ENCODE results near the gene SMAD6.

Gene SMAD6

GRCh38 chr15:66788024-66788423, 86.0 kb downstream of the SMAD6 start:
- in situ Hi-C loops (cut with MboI; ENCODE audit: low sequenced_read_pairs) = no loop called here

DNA sequence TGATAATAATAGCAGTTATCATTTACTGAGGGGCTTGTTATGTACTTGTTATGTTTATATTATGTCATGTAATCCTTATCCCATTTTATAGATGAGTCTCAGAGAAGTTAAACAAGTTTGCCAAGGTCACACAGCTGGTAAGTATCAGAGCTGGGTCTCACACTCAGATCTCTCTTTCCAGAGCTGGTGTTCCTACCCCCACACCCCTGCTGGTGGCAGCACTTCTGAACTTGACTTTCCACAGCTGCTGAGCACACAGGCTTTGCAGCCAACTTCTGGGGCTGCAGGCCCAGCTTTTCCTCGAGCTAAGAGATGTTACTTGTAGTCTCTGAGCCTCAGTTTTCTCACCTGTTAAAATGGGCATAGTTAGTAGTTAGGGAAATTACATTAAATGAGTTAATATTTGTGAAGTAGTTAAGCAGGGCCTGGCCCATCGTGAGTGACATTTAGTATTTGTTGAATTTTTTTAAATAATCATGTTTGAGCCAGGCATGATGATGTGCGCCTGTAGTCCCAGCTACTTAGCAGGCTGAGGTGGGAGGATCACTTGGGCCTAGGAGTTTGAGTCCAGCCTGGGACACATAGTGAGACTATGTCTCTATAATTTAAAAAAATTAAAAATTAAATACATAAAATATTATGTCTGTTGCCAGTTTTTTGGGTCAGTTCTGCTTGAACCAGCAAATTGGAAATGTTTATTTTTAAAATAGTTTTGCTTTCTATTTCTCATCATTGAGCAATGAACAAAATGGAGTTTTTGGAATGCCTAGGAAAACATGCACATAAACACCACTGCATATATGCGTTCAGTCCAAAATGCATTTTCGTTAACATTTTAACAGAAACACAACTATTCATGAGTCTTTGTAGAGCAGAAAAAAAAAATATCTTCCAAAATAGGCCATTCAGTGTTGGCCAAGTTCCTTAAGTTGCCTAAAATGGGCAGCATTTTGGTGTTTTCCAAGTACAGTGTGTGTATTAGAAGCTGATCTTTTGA, 87.3 kb downstream of the SMAD6 start:
- in situ Hi-C loops (cut with MboI; ENCODE audit: low sequenced_read_pairs) = no loop called here

GRCh38 chr15:66795851-66796250, 93.8 kb downstream of the SMAD6 start:
- in situ Hi-C loops (cut with MboI; ENCODE audit: low sequenced_read_pairs) = no loop called here

GRCh38 chr15:66796343-66796742, 94.3 kb downstream of the SMAD6 start:
- in situ Hi-C loops (cut with MboI; ENCODE audit: low sequenced_read_pairs) = no loop called here

GRCh38 chr15:66797921-66798320, 95.9 kb downstream of the SMAD6 start:
- in situ Hi-C loops (cut with MboI; ENCODE audit: low sequenced_read_pairs) = no loop called here

DNA sequence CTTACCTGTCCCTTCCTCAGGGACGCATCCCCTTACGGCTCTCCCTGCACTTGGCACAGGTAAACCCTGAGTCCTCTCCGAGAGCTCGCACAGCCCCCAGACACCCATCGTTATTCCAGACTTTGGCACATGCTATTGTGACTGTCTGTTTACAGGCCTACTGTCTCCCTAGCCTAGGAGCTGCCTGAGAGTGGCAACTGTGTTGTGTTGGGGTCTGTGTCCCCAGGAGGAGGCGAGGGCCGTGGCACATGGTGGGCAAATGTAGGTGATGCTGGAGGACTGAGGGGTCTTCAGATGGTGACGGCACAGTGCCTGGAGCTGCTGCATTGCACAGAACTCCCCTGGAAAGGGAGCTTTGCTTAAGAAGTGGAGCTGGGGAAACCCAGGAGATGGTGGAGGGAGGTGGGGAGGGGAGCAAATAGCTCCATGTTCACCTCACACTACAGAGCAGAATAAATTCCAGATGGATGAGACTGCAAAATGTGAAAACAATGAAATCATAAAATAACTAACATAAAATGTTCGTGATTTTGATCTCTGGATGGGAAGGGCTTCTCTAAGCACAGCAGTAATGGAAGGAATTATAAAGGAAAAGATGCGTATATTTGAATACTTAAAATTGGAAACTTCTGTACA, 96.5 kb downstream of the SMAD6 start:
- in situ Hi-C loops (cut with MboI; ENCODE audit: low sequenced_read_pairs) = no loop called here

- in situ Hi-C loops (cut with MboI; ENCODE audit: low sequenced_read_pairs) = no loop called here
Measured at GRCh38 chr15:66799242-66799641, 97.2 kb downstream of the SMAD6 start.

DNA sequence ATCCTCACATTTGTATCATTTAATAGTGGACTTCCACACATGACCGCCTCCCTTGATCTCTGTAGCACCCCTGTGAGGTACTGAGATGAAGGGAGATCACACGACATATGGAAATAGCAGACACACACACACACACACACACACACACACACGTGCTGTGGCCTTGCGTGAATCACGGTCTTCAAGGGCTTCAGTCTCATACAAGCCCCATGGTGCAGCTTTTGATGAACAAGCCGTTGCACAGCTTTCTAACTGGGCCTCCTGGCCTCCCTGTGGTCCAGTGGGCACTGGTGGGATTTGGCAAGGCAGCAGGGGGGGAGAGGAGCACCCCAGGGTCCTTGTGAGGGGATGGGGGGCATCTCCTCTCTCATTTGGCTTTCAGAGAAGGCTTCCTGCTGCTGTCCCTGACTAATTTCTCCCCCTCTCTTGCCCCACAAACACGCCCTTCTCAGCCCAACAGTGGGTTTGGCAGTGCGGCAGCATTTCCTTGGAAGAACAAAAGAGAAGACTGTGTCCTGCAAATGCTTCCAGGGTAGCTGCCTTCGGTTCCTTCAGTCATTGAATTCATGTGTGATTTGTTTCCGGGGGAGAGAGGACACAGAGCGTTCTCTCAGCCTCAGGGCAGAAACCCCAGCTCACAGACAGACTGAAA, 98.7 kb downstream of the SMAD6 start:
- in situ Hi-C loops (cut with MboI; ENCODE audit: low sequenced_read_pairs) = no loop called here

GRCh38 chr15:66801266-66801665, 99.2 kb downstream of the SMAD6 start:
- in situ Hi-C loops (cut with MboI; ENCODE audit: low sequenced_read_pairs) = no loop called here

GRCh38 chr15:66802025-66803001, 100.3 kb downstream of the SMAD6 start:
- in situ Hi-C loops (cut with MboI; ENCODE audit: low sequenced_read_pairs) = no loop called here

GRCh38 chr15:66803182-66803729, 101.2 kb downstream of the SMAD6 start:
- in situ Hi-C loops (cut with MboI; ENCODE audit: low sequenced_read_pairs) = no loop called here

DNA sequence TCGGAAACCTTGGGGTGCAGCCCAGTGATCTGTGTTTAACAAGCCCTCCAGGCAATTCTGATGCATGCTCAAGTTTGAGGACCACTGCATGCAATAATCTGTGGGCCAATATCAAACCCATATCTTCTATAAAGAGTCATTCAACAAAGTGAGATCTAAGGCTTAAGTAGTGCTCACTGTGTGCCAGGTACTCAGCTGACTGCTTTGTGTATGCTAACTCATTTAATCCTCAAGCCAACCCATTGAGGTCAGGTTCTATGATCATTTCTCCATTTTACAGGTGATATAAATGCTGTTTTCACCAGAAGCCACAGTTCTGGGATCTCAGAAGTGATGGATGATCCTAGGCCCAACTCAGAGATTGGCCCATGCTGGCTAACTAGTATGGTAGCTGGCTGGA, 101.7 kb downstream of the SMAD6 start:
- in situ Hi-C loops (cut with MboI; ENCODE audit: low sequenced_read_pairs) = no loop called here

GRCh38 chr15:66805202-66805885, 103.3 kb downstream of the SMAD6 start:
- in situ Hi-C loops (cut with MboI; ENCODE audit: low sequenced_read_pairs) = no loop called here

DNA sequence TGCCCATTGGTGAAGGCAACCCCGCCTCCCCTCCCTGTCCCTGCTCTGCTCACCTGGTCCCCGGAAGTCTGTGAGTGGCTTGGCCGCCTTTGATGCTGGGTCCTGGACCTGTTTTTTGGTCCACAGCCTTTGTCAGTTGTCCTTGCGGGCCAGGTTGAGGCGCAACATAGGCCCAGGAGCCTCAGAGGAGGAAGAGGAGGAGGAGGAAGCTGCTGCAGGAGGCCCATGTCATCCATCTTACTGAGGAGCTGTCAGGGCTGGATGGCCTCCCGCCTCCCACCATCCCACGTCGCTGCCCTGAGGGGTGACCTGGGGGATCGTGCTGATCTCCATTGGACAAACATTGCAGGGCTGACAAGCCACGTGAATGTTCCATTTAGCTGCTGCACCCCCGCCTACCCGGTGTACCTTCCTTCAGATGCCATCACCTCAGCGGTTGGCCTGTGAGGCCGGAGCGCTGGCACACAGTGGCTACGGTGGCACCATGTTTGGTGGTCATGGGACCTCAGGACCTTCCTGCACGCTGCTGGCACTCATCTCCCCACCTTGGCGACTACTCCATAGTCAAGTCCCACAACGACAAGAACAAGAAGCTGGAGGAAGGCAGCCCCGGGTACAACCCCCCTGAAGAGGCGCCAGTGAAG, 106.3 kb downstream of the SMAD6 start:
- in situ Hi-C loops (cut with MboI; ENCODE audit: low sequenced_read_pairs) = no loop called here

DNA sequence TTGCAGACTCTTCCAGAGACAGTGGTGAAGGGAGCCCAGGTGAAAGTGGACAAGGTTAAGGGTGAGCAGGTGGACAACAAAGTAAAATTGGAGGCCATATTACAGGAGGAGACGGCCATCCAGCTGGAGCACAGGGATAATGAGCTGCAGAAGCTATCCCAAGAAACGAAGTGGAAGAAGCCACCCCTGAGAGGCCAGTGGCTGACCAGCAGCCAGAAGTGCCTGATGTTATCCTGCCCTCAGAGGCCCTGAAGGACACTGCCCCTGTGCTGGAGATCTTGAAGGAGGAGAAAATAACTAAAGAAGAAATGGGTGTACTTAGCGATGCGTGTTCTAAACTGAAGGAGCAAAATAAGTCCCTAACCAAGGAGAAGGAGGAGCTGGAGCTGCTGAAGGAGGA, 107.6 kb downstream of the SMAD6 start:
- in situ Hi-C loops (cut with MboI; ENCODE audit: low sequenced_read_pairs) = no loop called here

- in situ Hi-C loops (cut with MboI; ENCODE audit: low sequenced_read_pairs) = no loop called here
Measured at GRCh38 chr15:66815318-66815717, 113.3 kb downstream of the SMAD6 start.

DNA sequence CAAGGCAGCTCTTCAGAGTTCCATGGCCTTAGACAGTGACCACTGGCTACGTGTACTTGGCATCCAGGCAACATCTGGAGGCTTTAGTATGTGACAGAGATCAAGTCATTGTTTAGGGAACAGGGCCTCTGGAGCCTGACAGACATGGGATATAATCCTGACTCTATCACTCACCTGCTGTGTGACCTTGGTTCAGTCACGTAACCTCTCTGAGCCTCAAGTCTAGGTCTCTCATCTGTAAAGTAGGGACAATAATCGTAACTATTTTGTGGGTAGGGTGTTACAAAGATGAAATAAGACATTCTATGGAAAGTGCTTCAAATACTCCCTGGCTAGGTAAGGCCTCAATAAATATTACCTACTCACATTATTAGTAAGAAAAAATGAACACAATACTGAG, 114.2 kb downstream of the SMAD6 start:
- in situ Hi-C loops (cut with MboI; ENCODE audit: low sequenced_read_pairs) = no loop called here

DNA sequence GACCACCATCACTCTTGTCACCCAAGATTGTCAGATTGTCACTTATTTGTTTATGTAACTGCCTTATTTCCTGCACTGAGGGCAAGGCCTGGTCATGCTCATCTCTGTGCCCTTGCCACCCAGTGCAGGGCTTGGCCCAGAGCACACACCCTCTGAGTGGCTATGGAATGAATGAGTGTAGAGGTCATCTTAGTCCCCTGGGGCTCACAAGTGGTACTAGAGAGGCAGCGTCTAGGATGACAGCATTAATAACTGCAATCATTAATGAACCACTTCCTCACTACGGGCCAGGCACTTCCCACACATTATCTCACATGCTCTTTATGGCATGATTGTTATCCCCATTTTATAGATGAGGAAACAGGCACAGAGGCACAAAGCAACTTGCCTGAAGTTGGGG, 117.0 kb downstream of the SMAD6 start:
- in situ Hi-C loops (cut with MboI; ENCODE audit: low sequenced_read_pairs) = no loop called here

DNA sequence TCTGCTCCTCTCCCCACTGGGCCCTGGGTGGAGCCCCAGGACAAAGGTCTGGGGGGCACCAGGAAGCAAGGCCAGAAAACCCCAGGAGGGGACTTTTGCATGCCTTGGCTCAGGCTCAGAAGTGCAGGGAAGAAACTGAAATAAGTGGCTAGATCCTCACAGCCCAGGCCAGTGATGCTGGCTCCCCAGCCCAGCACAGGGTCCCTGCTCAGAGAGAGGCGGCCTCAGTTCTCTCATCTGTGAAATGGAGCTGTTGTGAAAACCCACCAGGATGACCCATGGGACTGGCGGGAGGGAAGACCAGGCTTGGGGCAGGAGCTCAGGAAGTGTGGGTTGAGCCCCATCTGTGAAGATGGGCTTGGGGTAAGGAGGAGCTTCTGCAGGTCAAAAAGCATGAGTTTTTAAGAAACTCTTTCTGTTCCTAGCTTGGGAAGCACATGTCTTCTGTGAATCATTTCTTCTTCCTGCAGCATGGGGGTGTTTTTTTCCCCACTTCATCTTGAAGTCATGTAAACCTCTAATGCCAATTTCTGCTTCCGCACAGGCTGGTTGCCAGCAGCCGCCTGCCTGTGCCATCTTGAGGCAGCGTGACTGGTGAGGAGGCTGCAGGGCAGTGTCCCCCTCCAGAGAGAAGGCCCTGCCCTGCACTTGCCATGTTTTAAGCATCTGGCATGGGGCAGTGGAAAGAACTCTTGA, 118.6 kb downstream of the SMAD6 start:
- in situ Hi-C loops (cut with MboI; ENCODE audit: low sequenced_read_pairs) = no loop called here
